Measurements from ENCODE around the gene TCFL5.

DNA sequence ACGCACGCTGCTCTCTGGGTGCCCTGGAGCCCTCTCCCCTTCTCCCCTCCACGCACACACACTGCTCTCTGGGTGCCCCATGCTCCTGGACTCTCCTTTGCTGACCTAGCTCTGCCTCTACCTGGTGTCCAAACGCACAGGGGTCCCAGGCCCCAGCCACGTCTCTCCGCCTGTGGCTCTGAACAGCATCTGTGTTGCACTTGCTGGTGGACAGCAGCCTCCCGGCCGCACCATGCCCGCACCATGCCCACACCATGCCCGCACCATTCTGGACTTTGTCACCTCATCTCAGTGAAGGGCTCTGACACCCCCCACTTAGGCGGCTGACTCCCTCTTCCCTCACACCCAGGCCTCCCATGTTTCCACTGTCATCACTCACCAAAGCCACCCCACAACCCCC is 21.8 kb downstream of the TCFL5 start:
- TF ChIP-seq, protein P1, sequence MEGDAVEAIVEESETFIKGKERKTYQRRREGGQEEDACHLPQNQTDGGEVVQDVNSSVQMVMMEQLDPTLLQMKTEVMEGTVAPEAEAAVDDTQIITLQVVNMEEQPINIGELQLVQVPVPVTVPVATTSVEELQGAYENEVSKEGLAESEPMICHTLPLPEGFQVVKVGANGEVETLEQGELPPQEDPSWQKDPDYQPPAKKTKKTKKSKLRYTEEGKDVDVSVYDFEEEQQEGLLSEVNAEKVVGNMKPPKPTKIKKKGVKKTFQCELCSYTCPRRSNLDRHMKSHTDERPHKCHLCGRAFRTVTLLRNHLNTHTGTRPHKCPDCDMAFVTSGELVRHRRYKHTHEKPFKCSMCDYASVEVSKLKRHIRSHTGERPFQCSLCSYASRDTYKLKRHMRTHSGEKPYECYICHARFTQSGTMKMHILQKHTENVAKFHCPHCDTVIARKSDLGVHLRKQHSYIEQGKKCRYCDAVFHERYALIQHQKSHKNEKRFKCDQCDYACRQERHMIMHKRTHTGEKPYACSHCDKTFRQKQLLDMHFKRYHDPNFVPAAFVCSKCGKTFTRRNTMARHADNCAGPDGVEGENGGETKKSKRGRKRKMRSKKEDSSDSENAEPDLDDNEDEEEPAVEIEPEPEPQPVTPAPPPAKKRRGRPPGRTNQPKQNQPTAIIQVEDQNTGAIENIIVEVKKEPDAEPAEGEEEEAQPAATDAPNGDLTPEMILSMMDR (IDR thresholded peaks at IDR 0.05; ENCODE audit: low read length), result no peak
- TF ChIP-seq EZH2 (optimal IDR thresholded peaks at IDR 0.05; ENCODE audit: low read depth, low read length), result no peak
